Right atrium auricular region (tissue), 2 donors: ENCODE measurements around the gene LAMA5. TPM values are rescaled to one million over a fixed set of nuclear protein-coding genes. Genes with fewer than 3 reads are reported as not detected.

Experiments
- DNase-seq: peaks from one replicate; pipeline ENCODE4 v3.0.0-alpha.2; 2019; ENCODE audit warnings: low spot score
- H3K27ac ChIP-seq, 2 donors: fragments of 200-600 bp; sonication (generic); 1 replicate in 1 of 2; 2 replicates in 1 of 2; pipeline ENCODE4 v1.5.1; 2016 to 2019
- H3K27me3 ChIP-seq, 2 donors: fragments of 200-600 bp; sonication (generic); one replicate each; pipeline versions ENCODE4 v1.5.1 to v1.6.0; 2017 to 2019
- H3K36me3 ChIP-seq: fragments of 200-600 bp; sonication (generic); one replicate; pipeline ENCODE4 v1.5.1; 2016
- H3K4me1 ChIP-seq, 2 donors: fragments of 200-600 bp; sonication (generic); one replicate each; pipeline versions ENCODE4 v1.5.1 to v1.6.0; 2017 to 2019
- H3K4me3 ChIP-seq, 2 donors: fragments of 200-600 bp; sonication (generic); 1 replicate in 1 of 2; 2 replicates in 1 of 2; pipeline ENCODE4 v1.5.1; 2017 to 2019; ENCODE audit warnings: mild to moderate bottlenecking in 1 of 2, moderate library complexity in 1 of 2
- H3K9me3 ChIP-seq, 2 donors: fragments of 200-600 bp; sonication (generic); one replicate each; pipeline ENCODE4 v1.5.1; 2019
- total RNA-seq, 2 donors: library from RNA; depleted of rRNA; stranded (reverse); fragments of >200 nt; gene quantifications; one replicate each; pipeline ENCODE4 v1.1.0, GENCODE V29; 2016
- TF ChIP-seq, protein P1 (sequence below), 2 donors: fragments of 200-600 bp; sonication (generic); IDR thresholded peaks; one replicate each; pipeline ENCODE4 v1.5.1; 2019; ENCODE audit warnings: antibody characterized with exemption in 2 of 2

Gene LAMA5
- total RNA-seq, 2 donors from 2014 or later = 61.1 to 69.4 TPM

DNA sequence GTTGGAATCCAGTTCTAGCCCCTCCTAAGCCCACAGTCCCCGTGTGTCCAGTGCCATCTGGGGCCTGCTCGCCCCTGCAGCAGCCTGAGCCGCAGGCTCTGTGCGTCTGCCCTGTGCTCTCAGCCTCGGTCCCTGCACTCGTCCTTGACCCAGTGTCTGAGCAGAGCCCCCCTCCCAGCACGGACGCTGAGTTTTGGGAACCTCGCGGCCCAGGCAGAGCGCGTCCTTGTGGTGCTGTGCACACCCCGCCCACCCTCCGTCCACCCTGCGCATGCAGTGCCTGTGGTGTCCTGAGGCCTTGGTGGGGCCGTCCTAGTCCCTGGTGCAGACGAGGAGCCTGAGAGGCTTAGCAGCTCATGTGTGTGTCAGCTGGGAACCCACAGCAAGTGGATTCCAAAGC, 97.2 kb downstream of the LAMA5 start:
- TF ChIP-seq, protein P1, sequence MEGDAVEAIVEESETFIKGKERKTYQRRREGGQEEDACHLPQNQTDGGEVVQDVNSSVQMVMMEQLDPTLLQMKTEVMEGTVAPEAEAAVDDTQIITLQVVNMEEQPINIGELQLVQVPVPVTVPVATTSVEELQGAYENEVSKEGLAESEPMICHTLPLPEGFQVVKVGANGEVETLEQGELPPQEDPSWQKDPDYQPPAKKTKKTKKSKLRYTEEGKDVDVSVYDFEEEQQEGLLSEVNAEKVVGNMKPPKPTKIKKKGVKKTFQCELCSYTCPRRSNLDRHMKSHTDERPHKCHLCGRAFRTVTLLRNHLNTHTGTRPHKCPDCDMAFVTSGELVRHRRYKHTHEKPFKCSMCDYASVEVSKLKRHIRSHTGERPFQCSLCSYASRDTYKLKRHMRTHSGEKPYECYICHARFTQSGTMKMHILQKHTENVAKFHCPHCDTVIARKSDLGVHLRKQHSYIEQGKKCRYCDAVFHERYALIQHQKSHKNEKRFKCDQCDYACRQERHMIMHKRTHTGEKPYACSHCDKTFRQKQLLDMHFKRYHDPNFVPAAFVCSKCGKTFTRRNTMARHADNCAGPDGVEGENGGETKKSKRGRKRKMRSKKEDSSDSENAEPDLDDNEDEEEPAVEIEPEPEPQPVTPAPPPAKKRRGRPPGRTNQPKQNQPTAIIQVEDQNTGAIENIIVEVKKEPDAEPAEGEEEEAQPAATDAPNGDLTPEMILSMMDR (IDR thresholded peaks at IDR 0.05) = no peak
- Histone ChIP-seq H3K36me3 (peaks cover 46% of the 10 kb centered on the region), H3K27me3 (no peaks in the 10 kb centered on the region), H3K4me1 (peaks cover 0 to 8% of the 10 kb centered on the region in 2 donors), H3K27ac (no peak overlapping the region), H3K9me3 (no peaks in the 10 kb centered on the region), H3K4me3 (no peak overlapping the region)
- DNase-seq = no peak

- H3K27ac ChIP-seq = no peak overlapping the region
These were observed 97.7 kb downstream of the LAMA5 start for GRCh38 chr20:62269378-62269777.

GRCh38 chr20:62268228-62268900, 98.7 kb downstream of the LAMA5 start:
- no peak overlapping the region for H3K27ac ChIP-seq
- peaks cover 54% of the 10 kb centered on the region for H3K36me3 ChIP-seq
- TF ChIP-seq, protein P1 (IDR thresholded peaks at IDR 0.05) = no peak
- no peaks in the 10 kb centered on the region for H3K9me3 ChIP-seq
- no peak overlapping the region for H3K4me3 ChIP-seq
- H3K4me1 ChIP-seq = no peaks in the 10 kb centered on the region
- H3K27me3 ChIP-seq = no peaks in the 10 kb centered on the region
- no peak for DNase-seq

More at GRCh38 chr20:62269378-62269777, 97.7 kb downstream of the LAMA5 start:
- peaks cover 51% of the 10 kb centered on the region for H3K36me3 ChIP-seq
- peaks cover 0 to 4% of the 10 kb centered on the region in 2 donors for H3K4me1 ChIP-seq
- TF ChIP-seq, protein P1 (IDR thresholded peaks at IDR 0.05) = no peak
- H3K27me3 ChIP-seq = no peaks in the 10 kb centered on the region
- no peak overlapping the region for H3K4me3 ChIP-seq
- DNase-seq = no peak
- H3K9me3 ChIP-seq = no peaks in the 10 kb centered on the region

DNA sequence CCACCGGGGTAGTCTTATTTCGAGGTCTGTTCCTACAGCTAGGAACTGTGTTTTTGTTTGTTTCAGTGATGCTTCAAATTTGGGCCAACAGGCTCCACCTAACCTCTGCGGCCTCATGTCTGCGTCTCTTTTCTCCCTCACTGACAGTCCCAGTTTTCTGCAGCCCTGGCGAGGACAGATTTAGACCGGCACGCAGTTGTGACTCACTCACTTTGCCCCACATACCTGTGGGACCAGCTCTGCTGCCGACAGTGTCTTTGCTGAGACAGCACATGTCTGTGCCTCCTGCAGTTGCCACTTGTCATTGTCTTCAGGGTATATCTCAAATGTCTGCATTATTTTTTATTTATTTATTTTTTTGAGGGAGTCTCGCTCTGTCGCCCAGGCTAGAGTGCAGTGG, 99.6 kb downstream of the LAMA5 start:
- no peaks in the 10 kb centered on the region for H3K9me3 ChIP-seq
- no peak overlapping the region for H3K27ac ChIP-seq
- H3K36me3 ChIP-seq = peaks cover 54% of the 10 kb centered on the region
- H3K4me1 ChIP-seq = no peaks in the 10 kb centered on the region
- TF ChIP-seq, protein P1 (IDR thresholded peaks at IDR 0.05) = no peak
- DNase-seq = no peak
- H3K4me3 ChIP-seq = no peak overlapping the region
- H3K27me3 ChIP-seq = no peaks in the 10 kb centered on the region

GRCh38 chr20:62266851-62267250, 100.3 kb downstream of the LAMA5 start:
- H3K36me3 ChIP-seq = peaks cover 54% of the 10 kb centered on the region
- H3K9me3 ChIP-seq = no peaks in the 10 kb centered on the region
- no peaks in the 10 kb centered on the region for H3K27me3 ChIP-seq
- TF ChIP-seq, protein P1 (IDR thresholded peaks at IDR 0.05) = no peak
- no peak for DNase-seq
- peak overlapping the region in 1 of 2 donors; percentile 14 for H3K27ac ChIP-seq
- no peak overlapping the region for H3K4me3 ChIP-seq
- H3K4me1 ChIP-seq = no peaks in the 10 kb centered on the region

DNA sequence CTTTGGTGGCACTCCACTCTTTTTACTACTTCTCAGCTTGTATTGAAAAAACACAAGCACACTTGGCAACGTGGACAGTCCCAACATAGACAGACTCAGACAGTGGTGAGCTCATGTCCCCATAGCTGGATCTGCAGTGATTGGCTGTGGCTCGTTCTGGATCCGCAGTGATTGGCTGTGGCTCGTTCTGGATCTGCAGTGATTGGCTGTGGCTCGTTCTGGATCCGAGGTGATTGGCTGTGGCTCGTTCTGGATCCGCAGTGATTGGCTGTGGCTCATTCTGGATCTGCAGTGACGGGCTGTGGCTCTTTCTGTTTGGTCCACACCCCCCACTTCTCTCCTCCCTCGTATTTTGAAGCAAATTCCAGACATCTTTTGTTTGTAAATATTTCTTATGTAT, 100.8 kb downstream of the LAMA5 start:
- H3K36me3 ChIP-seq = peaks cover 59% of the 10 kb centered on the region
- no peak for DNase-seq
- TF ChIP-seq, protein P1 (IDR thresholded peaks at IDR 0.05) = no peak

More for the DNA sequence above, 100.8 kb downstream of the LAMA5 start:
- Histone ChIP-seq H3K9me3 (no peaks in the 10 kb centered on the region), H3K27ac (no peak overlapping the region), H3K27me3 (no peaks in the 10 kb centered on the region), H3K4me3 (no peak overlapping the region), H3K4me1 (no peaks in the 10 kb centered on the region)
